MM.1S (cell line): ENCODE measurements around the gene VGF.

Source experiments
- DNase-seq: peaks from one replicate; pipeline ENCODE4 v3.0.0-alpha.2; 2015
- H2AFZ ChIP-seq: fragments of 300-600 bp; sonication (generic); 2 replicates; pipeline ENCODE4 v1.6.0; 2016; ENCODE audit warnings: antibody characterized with exemption, low read length
- H3F3A ChIP-seq: fragments of 300-600 bp; sonication (generic); 2 replicates; pipeline ENCODE4 v1.6.1; 2016; ENCODE audit warnings: mild to moderate bottlenecking, antibody characterized with exemption, low read length, moderate library complexity, mixed read lengths; ENCODE audit not compliant: insufficient read depth
- H3K27ac ChIP-seq: fragments of 300-600 bp; sonication (generic); 2 replicates; pipeline ENCODE4 v1.5.1; 2016; ENCODE audit warnings: mild to moderate bottlenecking, low read length
- H3K27me3 ChIP-seq: fragments of 300-600 bp; sonication (generic); replicated peaks from 2 replicates; pipeline ENCODE4 v1.6.0; 2016; ENCODE audit warnings: low read length; ENCODE audit not compliant: insufficient read depth
- H3K36me3 ChIP-seq: fragments of 300-600 bp; sonication (generic); replicated peaks from 2 replicates; pipeline ENCODE4 v1.6.1; 2016; ENCODE audit warnings: mild to moderate bottlenecking, low read length, mixed read lengths; ENCODE audit not compliant: insufficient read depth
- H3K4me1 ChIP-seq: fragments of 300-600 bp; sonication (generic); 2 replicates; pipeline ENCODE4 v1.6.1; 2016; ENCODE audit warnings: low read length, mixed read lengths
- H3K4me2 ChIP-seq: fragments of 300-600 bp; sonication (generic); 2 replicates; pipeline ENCODE4 v1.6.0; 2016; ENCODE audit warnings: low read depth, low read length
- H3K4me3 ChIP-seq: fragments of 300-600 bp; sonication (generic); 2 replicates; pipeline ENCODE4 v1.5.1; 2016; ENCODE audit warnings: low read length, mixed read lengths
- H3K79me2 ChIP-seq: fragments of 300-600 bp; sonication (generic); 2 replicates; pipeline ENCODE4 v1.6.1; 2016; ENCODE audit warnings: mixed run types, low read length, mixed read lengths
- H3K9ac ChIP-seq: fragments of 300-600 bp; sonication (generic); 2 replicates; pipeline ENCODE4 v1.6.1; 2016; ENCODE audit warnings: low read length, mixed read lengths
- H3K9me2 ChIP-seq: fragments of 300-600 bp; sonication (generic); replicated peaks from 2 replicates; pipeline ENCODE4 v1.6.1; 2016; ENCODE audit warnings: mild to moderate bottlenecking, low read length, mixed read lengths; ENCODE audit not compliant: insufficient read depth
- H3K9me3 ChIP-seq: fragments of 300-600 bp; sonication (generic); replicated peaks from 2 replicates; pipeline ENCODE4 v1.6.1; 2016; ENCODE audit warnings: mild to moderate bottlenecking, low read length, mixed read lengths; ENCODE audit not compliant: insufficient read depth
- H4K20me1 ChIP-seq: fragments of 300-600 bp; sonication (generic); 2 replicates; pipeline ENCODE4 v1.6.1; 2016; ENCODE audit warnings: mild to moderate bottlenecking, low read length, moderate library complexity, mixed read lengths; ENCODE audit not compliant: insufficient read depth
- CTCF ChIP-seq: fragments of 300-600 bp; sonication (generic); IDR thresholded peaks from 2 replicates; pipeline ENCODE4 v1.5.1; 2016; ENCODE audit warnings: antibody characterized with exemption, low read length, mixed read lengths
- EZH2 ChIP-seq: fragments of 300-600 bp; sonication (generic); optimal IDR thresholded peaks from 2 replicates; pipeline ENCODE3; 2017; ENCODE audit warnings: low read depth, mild to moderate bottlenecking, antibody characterized with exemption, low read length, mixed read lengths
- EZH2phosphoT487 ChIP-seq: fragments of 300-600 bp; sonication (generic); IDR thresholded peaks from 2 replicates; pipeline ENCODE4 v1.6.1; 2018; ENCODE audit warnings: antibody characterized with exemption, low read length

Gene VGF

GRCh38 chr7:101116898-101117297 is 48.5 kb downstream of the VGF start:
- TF ChIP-seq EZH2phosphoT487, result no peak
- TF ChIP-seq CTCF, result no peak
- TF ChIP-seq EZH2, result no peak
- Histone ChIP-seq H3K79me2 (no peaks in the 10 kb centered on the region), H3K9me3 (no peaks in the 10 kb centered on the region), H3K27ac (no peak overlapping the region), H3K4me2 (no peak overlapping the region), H3K9me2 (no peaks in the 10 kb centered on the region), H3K4me3 (no peak overlapping the region), H3K4me1 (no peaks in the 10 kb centered on the region), H3K27me3 (peaks cover 91% of the 10 kb centered on the region), H4K20me1 (no peaks in the 10 kb centered on the region), H3F3A (no peaks in the 10 kb centered on the region), H3K9ac (no peak overlapping the region), H3K36me3 (no peaks in the 10 kb centered on the region), H2AFZ (no peak overlapping the region)
- DNase-seq, result no peak

GRCh38 chr7:101115215-101115614 is 50.2 kb downstream of the VGF start:
- Histone ChIP-seq H3K27ac (no peak overlapping the region), H3F3A (no peaks in the 10 kb centered on the region)

GRCh38 chr7:101114492-101114891 is 50.9 kb downstream of the VGF start:
- Histone ChIP-seq H3K9me2 (no peaks in the 10 kb centered on the region), H3K27ac (no peak overlapping the region), H3K9ac (no peak overlapping the region), H3K4me3 (no peak overlapping the region), H4K20me1 (no peaks in the 10 kb centered on the region), H3K27me3 (peaks cover 79% of the 10 kb centered on the region), H3K9me3 (no peaks in the 10 kb centered on the region), H3K79me2 (no peaks in the 10 kb centered on the region), H2AFZ (no peak overlapping the region), H3F3A (no peaks in the 10 kb centered on the region), H3K4me2 (no peak overlapping the region), H3K36me3 (no peaks in the 10 kb centered on the region), H3K4me1 (no peaks in the 10 kb centered on the region)
- DNase-seq, result no peak
- no peak for TF ChIP-seq EZH2phosphoT487
- no peak for TF ChIP-seq CTCF
- no peak for TF ChIP-seq EZH2

More at GRCh38 chr7:101115215-101115614, 50.2 kb downstream of the VGF start:
- H3K9me3 ChIP-seq, result no peaks in the 10 kb centered on the region
- H3K36me3 ChIP-seq, result no peaks in the 10 kb centered on the region
- H3K4me3 ChIP-seq, result no peak overlapping the region
- H3K4me2 ChIP-seq, result no peak overlapping the region
- TF ChIP-seq CTCF (no peak), EZH2 (no peak), EZH2phosphoT487 (no peak)
- H4K20me1 ChIP-seq, result no peaks in the 10 kb centered on the region
- DNase-seq, result no peak
- H3K4me1 ChIP-seq, result no peaks in the 10 kb centered on the region
- H2AFZ ChIP-seq, result no peak overlapping the region
- no peak overlapping the region for H3K9ac ChIP-seq
- H3K79me2 ChIP-seq, result no peaks in the 10 kb centered on the region
- no peaks in the 10 kb centered on the region for H3K9me2 ChIP-seq
- peaks cover 79% of the 10 kb centered on the region for H3K27me3 ChIP-seq
